H1 (cell line): ENCODE results near the gene MCF2L. TPM values are rescaled to one million over a fixed set of nuclear protein-coding genes. Genes with fewer than 3 reads are reported as not detected.

Experiments
- CTCF ChIA-PET: fragments of 300-600 bp; sonication (Branson Sonifier 250); formaldehyde crosslinking; loops from one replicate; lab custom pipeline; 2021; ENCODE audit not compliant: partially characterized antibody; lab: Charles Lee
- POLR2A ChIA-PET: fragments of 300-600 bp; sonication (Branson Sonifier 250); formaldehyde crosslinking; loops from one replicate; lab custom pipeline; 2021; ENCODE audit warnings: inconsistent platforms; ENCODE audit not compliant: partially characterized antibody; lab: Charles Lee
- DNase-seq, 2 experiments: peaks; one replicate each; pipeline versions ENCODE4 v3.0.0 to v3.0.0-alpha.2; 2010 to 2022; ENCODE audit warnings: low spot score in 2 of 2, low read depth in 1 of 2, mixed read lengths in 1 of 2
- FAIRE-seq: peaks from 2 replicates; lab custom pipeline; 2011; peaks lifted over from hg19 to GRCh38; lab: Jason Lieb, UNC
- H2AFZ ChIP-seq: 2 replicates; pipeline ENCODE4 v1.8.1; 2012; ENCODE audit warnings: low read length, inconsistent platforms
- H2AK5ac ChIP-seq: 2 replicates; pipeline ENCODE4 v1.6.1; 2013; ENCODE audit warnings: low read depth, low read length
- H2BK120ac ChIP-seq: replicated peaks from 2 replicates; pipeline ENCODE3; 2013; ENCODE audit warnings: low read depth, low read length, inconsistent platforms
- H2BK12ac ChIP-seq: 2 replicates; pipeline ENCODE4 v1.6.1; 2013; ENCODE audit warnings: low read depth, low read length
- H2BK15ac ChIP-seq: 2 replicates; pipeline ENCODE4 v1.6.1; 2013; ENCODE audit warnings: low read length
- H2BK20ac ChIP-seq: 2 replicates; pipeline ENCODE4 v1.6.1; 2013; ENCODE audit warnings: low read length
- H2BK5ac ChIP-seq: 2 replicates; pipeline ENCODE4 v1.6.1; 2013; ENCODE audit warnings: low read depth, low read length
- H3K14ac ChIP-seq: 2 replicates; pipeline ENCODE4 v1.6.1; 2013; ENCODE audit warnings: inconsistent platforms; ENCODE audit not compliant: insufficient read length
- H3K18ac ChIP-seq: 2 replicates; pipeline ENCODE4 v1.6.1; 2013; ENCODE audit warnings: low read length; ENCODE audit errors: extremely low read depth
- H3K23ac ChIP-seq: 2 replicates; pipeline ENCODE4 v1.6.1; 2013; ENCODE audit warnings: inconsistent platforms; ENCODE audit not compliant: insufficient read length
- H3K23me2 ChIP-seq: 2 replicates; pipeline ENCODE4 v1.6.1; 2013; ENCODE audit warnings: low read depth, low read length
- H3K27ac ChIP-seq: 2 replicates; pipeline ENCODE4 v1.6.1; 2011; ENCODE audit warnings: low read depth, low read length, inconsistent platforms
- H3K27me3 ChIP-seq, 4 experiments: replicated peaks in 1 of 4; 1 replicate in 1 of 4; 2 replicates in 3 of 4; pipeline versions ENCODE4 v1.6.1 to v1.8.1; 2011 to 2013; ENCODE audit warnings: low read length in 3 of 4, mild to moderate bottlenecking in 3 of 4, inconsistent platforms in 2 of 4, mixed read lengths in 2 of 4, moderate library complexity in 1 of 4; ENCODE audit not compliant: control insufficient read depth in 3 of 4, insufficient read depth in 3 of 4; ENCODE audit errors: extremely low read depth in 1 of 4
- H3K36me3 ChIP-seq, 4 experiments: 2 replicates each; pipeline versions ENCODE4 v1.6.1 to v1.8.1; 2011 to 2013; ENCODE audit warnings: mild to moderate bottlenecking in 4 of 4, low read length in 3 of 4, moderate library complexity in 2 of 4, control low read depth in 1 of 4, inconsistent platforms in 1 of 4; ENCODE audit not compliant: insufficient read depth in 4 of 4, control insufficient read depth in 2 of 4
- H3K4ac ChIP-seq: replicated peaks from 2 replicates; pipeline ENCODE3; 2013; ENCODE audit warnings: low read length, low read depth, mixed read lengths, inconsistent platforms; ENCODE audit not compliant: insufficient read length
- H3K4me1 ChIP-seq, 4 experiments: replicated peaks in 1 of 4; 1 replicate in 1 of 4; 2 replicates in 3 of 4; pipeline versions ENCODE4 v1.6.1 to v1.8.1; 2011 to 2013; ENCODE audit warnings: low read length in 3 of 4, inconsistent platforms in 2 of 4, mixed read lengths in 1 of 4; ENCODE audit not compliant: insufficient read depth in 4 of 4, control insufficient read depth in 3 of 4
- H3K4me2 ChIP-seq, 2 experiments: 2 replicates each; pipeline versions ENCODE4 v1.6.1 to v1.8.1; 2011 to 2013; ENCODE audit warnings: low read depth in 2 of 2, low read length in 2 of 2, control low read depth in 1 of 2, inconsistent platforms in 1 of 2, mild to moderate bottlenecking in 1 of 2; ENCODE audit not compliant: insufficient read depth in 1 of 2
- H3K4me3 ChIP-seq, 4 experiments: fragments of 200-600, 300-600 bp in 1 of 4; sonication (generic), shearing (Covaris generic), sonication (Bioruptor Twin) in 1 of 4; 2 replicates each; pipeline versions ENCODE4 v1.5.1 to v1.8.1; 2011 to 2016; ENCODE audit warnings: low read length in 4 of 4, low read depth in 3 of 4, control low read depth in 2 of 4, inconsistent platforms in 2 of 4, mild to moderate bottlenecking in 2 of 4, mixed read lengths in 1 of 4, moderate library complexity in 1 of 4; ENCODE audit not compliant: insufficient read depth in 2 of 4; ENCODE audit errors: extremely low read depth in 1 of 4
- H3K56ac ChIP-seq: replicated peaks from 2 replicates; pipeline ENCODE3; 2013; ENCODE audit warnings: low read depth, mild to moderate bottlenecking, mixed read lengths, low read length, inconsistent platforms; ENCODE audit not compliant: insufficient read length
- H3K79me1 ChIP-seq: 2 replicates; pipeline ENCODE4 v1.6.1; 2013; ENCODE audit warnings: low read depth, low read length, control low read depth
- H3K79me2 ChIP-seq, 2 experiments: 2 replicates each; pipeline versions ENCODE4 v1.6.1 to v1.8.1; 2012 to 2013; ENCODE audit warnings: low read length in 2 of 2, mild to moderate bottlenecking in 2 of 2, inconsistent platforms in 1 of 2; ENCODE audit not compliant: insufficient read depth in 2 of 2, control insufficient read depth in 1 of 2
- H3K9ac ChIP-seq, 4 experiments: replicated peaks in 1 of 4; 1 replicate in 1 of 4; 2 replicates in 3 of 4; pipeline versions ENCODE4 v1.6.1 to v1.8.1; 2011 to 2013; ENCODE audit warnings: low read depth in 3 of 4, low read length in 3 of 4, control low read depth in 2 of 4, mild to moderate bottlenecking in 2 of 4, moderate library complexity in 2 of 4, inconsistent platforms in 1 of 4; ENCODE audit errors: extremely low read depth in 1 of 4
- H3K9me3 ChIP-seq, 2 experiments: 2 replicates each; pipeline versions ENCODE4 v1.6.1 to v1.8.1; 2012 to 2013; ENCODE audit warnings: mild to moderate bottlenecking in 2 of 2, moderate library complexity in 2 of 2, control low read depth in 1 of 2, inconsistent platforms in 1 of 2, low read depth in 1 of 2, low read length in 1 of 2, mixed read lengths in 1 of 2; ENCODE audit not compliant: insufficient read depth in 2 of 2
- H4K20me1 ChIP-seq, 2 experiments: replicated peaks in 1 of 2; 2 replicates each; pipeline versions ENCODE3 to v1.8.1; 2011 to 2013; ENCODE audit warnings: inconsistent platforms in 2 of 2, low read length in 2 of 2, mild to moderate bottlenecking in 1 of 2; ENCODE audit not compliant: insufficient read depth in 2 of 2, control insufficient read depth in 1 of 2
- H4K5ac ChIP-seq: 2 replicates; pipeline ENCODE4 v1.6.1; 2013; ENCODE audit warnings: low read length, low read depth, mixed read lengths, inconsistent platforms; ENCODE audit not compliant: insufficient read length
- H4K8ac ChIP-seq: 2 replicates; pipeline ENCODE4 v1.8.0; 2013; ENCODE audit warnings: mild to moderate bottlenecking, moderate library complexity, low read length, inconsistent platforms; ENCODE audit not compliant: insufficient read depth; ENCODE audit errors: extremely low read depth
- H4K91ac ChIP-seq: replicated peaks from 2 replicates; pipeline ENCODE3; 2013; ENCODE audit warnings: low read length, mixed read lengths, inconsistent platforms; ENCODE audit not compliant: insufficient read length
- CBX8 ChIP-seq: fragments of 300-800, 300-1000 bp; sonication (generic); IDR thresholded peaks from 2 replicates; pipeline ENCODE4 v1.7.1; 2016; ENCODE audit warnings: low read depth, low read length, borderline replicate concordance
- CHD2 ChIP-seq: IDR thresholded peaks from 2 replicates; pipeline ENCODE4 v1.6.1; 2012; ENCODE audit warnings: low read length, improper control_type of control experiment
- CTBP2 ChIP-seq: IDR thresholded peaks from 2 replicates; pipeline ENCODE4 v1.7.0; 2011; ENCODE audit warnings: borderline replicate concordance, mild to moderate bottlenecking, moderate library complexity, mixed read lengths, low read length; ENCODE audit not compliant: insufficient read depth, insufficient read length
- GABPA ChIP-seq: IDR thresholded peaks from 2 replicates; pipeline ENCODE4 v1.6.1; 2011; ENCODE audit warnings: mild to moderate bottlenecking, low read length, moderate library complexity, borderline replicate concordance; ENCODE audit not compliant: insufficient read depth
- GTF2F1 ChIP-seq: IDR thresholded peaks from 2 replicates; pipeline ENCODE4 v1.6.1; 2012; ENCODE audit warnings: low read depth, low read length, improper control_type of control experiment, borderline replicate concordance
- JUN ChIP-seq: IDR thresholded peaks from 2 replicates; pipeline ENCODE4 v1.6.1; 2011; ENCODE audit warnings: low read depth, mild to moderate bottlenecking, improper control_type of control experiment, low read length
- KDM4A ChIP-seq: IDR thresholded peaks from one replicate; pipeline ENCODE4 v1.7.1; 2012; ENCODE audit warnings: low read depth, mild to moderate bottlenecking, moderate library complexity, low read length, inconsistent platforms; ENCODE audit not compliant: severe bottlenecking
- NANOG ChIP-seq: IDR thresholded peaks from 2 replicates; pipeline ENCODE4 v1.6.1; 2011; ENCODE audit warnings: low read length, low read depth, mild to moderate bottlenecking, inconsistent platforms; ENCODE audit not compliant: insufficient read depth, poor library complexity, severe bottlenecking
- NRF1 ChIP-seq: IDR thresholded peaks from 2 replicates; pipeline ENCODE4 v1.6.1; 2011; ENCODE audit warnings: mild to moderate bottlenecking, low read depth, low read length, improper control_type of control experiment
- RNF2 ChIP-seq: fragments of 200-900, 300-1000 bp; sonication (generic); IDR thresholded peaks from 2 replicates; pipeline ENCODE4 v1.7.1; 2016; ENCODE audit warnings: borderline replicate concordance, low read depth, mild to moderate bottlenecking, antibody characterized with exemption, low read length; ENCODE audit not compliant: poor library complexity, severe bottlenecking; ENCODE audit errors: missing control alignments
- SP1 ChIP-seq: IDR thresholded peaks from 2 replicates; pipeline ENCODE4 v1.6.1; 2011; ENCODE audit warnings: low read depth, low read length
- WGBS, 2 experiments: shearing (Covaris generic) in 1 of 2; methylation state at CpG; one replicate each; pipeline versions ENCODE4 v1.1.6 to v1.1.7; 2013 to 2015; ENCODE audit warnings: low lambda C conversion rate in 2 of 2, mixed read lengths in 2 of 2, inconsistent platforms in 1 of 2, low coverage in 1 of 2, missing lambda C conversion rate in 1 of 2; ENCODE audit not compliant: insufficient replicate concordance in 2 of 2, insufficient coverage in 1 of 2, insufficient read length in 1 of 2; ENCODE audit errors: extremely low coverage in 1 of 2, missing lambda C conversion rate in 1 of 2; 5-methylcytosine and 5-hydroxymethylcytosine counted together
- polyA plus RNA-seq, 7 experiments: library from polyadenylated mRNA; depleted of rRNA in 3 of 7; stranded (reverse) in 5 of 7; unstranded in 2 of 7; fragments of >200 nt in 5 of 7; fragments of 200-250 nt in 2 of 7; gene quantifications; 1 replicate in 5 of 7; 2 replicates in 1 of 7; 4 replicates in 1 of 7; pipeline versions ENCODE4 v1.2.1 to v1.2.3, GENCODE V29; 2011 to 2013; ENCODE audit warnings: missing spikeins in 2 of 7, mixed read lengths in 2 of 7
- total RNA-seq: library from RNA; stranded (reverse); fragmentation: NEBNext Ultra II Directional; extraction: Animal tissue kit (Norgen Biotek cat#: 25700); gene quantifications from 2 replicates; pipeline ENCODE4 v1.2.1, GENCODE V29; 2021
- TF ChIP-seq, protein P1 (sequence below): IDR thresholded peaks from 2 replicates; pipeline ENCODE4 v1.6.1; 2012; ENCODE audit warnings: low read length, inconsistent platforms

MCF2L gene
- total and polyA plus RNA-seq, 2 of the 8 experiments (the other 6 are each of a cell fraction or from before 2014, with no cell fraction given): 10.1 to 24.4 TPM

DNA sequence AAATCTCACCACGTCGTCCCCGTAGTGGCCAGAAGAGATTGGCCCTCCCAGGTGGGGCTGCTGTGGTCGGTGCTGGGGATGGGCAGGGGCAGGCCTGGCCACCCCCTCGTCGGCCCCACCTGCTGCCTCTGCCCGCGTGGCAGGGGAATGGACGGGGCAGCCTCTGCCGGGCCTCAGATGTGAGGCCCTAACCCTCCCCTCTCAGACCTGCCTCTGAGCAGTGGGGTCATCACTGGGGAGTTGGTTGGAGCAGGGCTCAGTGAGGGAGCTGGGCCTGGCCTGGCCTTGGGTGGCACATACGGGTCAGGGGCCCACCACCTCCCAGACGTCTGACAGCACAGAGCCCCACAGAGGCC, 41.5 kb downstream of the MCF2L start:
- Histone ChIP-seq H3K27me3 (no peaks in the 10 kb centered on the region), H4K91ac (peak overlapping the region; percentile 65), H2BK5ac (no peak overlapping the region), H4K8ac (peak overlapping the region; percentile 22; the same call in 1 of the 2 replicates), H3K4ac (no peak overlapping the region), H3K9ac (no peak overlapping the region), H3K18ac (no peak overlapping the region), H2AFZ (no peak overlapping the region), H3K79me1 (peaks cover 4% of the 10 kb centered on the region), H2BK12ac (no peak overlapping the region), H3K23ac (no peak overlapping the region), H3K36me3 (no peaks in the 10 kb centered on the region), H2BK15ac (no peak overlapping the region), H3K4me2 (no peak overlapping the region), H3K79me2 (no peaks in the 10 kb centered on the region), H3K23me2 (no peaks in the 10 kb centered on the region), H3K4me1 (no peaks in the 10 kb centered on the region; a peak in 2 of 7 replicates), H4K5ac (no peak overlapping the region), H3K14ac (no peak overlapping the region), H2BK120ac (no peak overlapping the region), H3K27ac (no peak overlapping the region), H3K9me3 (no peaks in the 10 kb centered on the region), H2BK20ac (no peak overlapping the region), H3K56ac (no peak overlapping the region), H4K20me1 (peaks cover 2% of the 10 kb centered on the region in 2 experiments), H3K4me3 (no peak overlapping the region), H2AK5ac (no peak overlapping the region)
- FAIRE-seq (no peak), DNase-seq (no peak)
- 85% methylated on average over 12 of the region's 12 CpGs; no CpG with 5 or more reads in 1 of the 2 experiments for WGBS, 2 experiments
- ChIA-PET CTCF (no interaction called here), POLR2A (interaction anchor here (0.7 kb wide), 1 partner anchor 33 kb away, joined by 3 read pairs; no protein-coding TSS in a partner anchor)
- TF ChIP-seq CTBP2 (no peak), KDM4A (no peak), NRF1 (no peak), SP1 (no peak), GTF2F1 (no peak), JUN (no peak), RNF2 (no peak), GABPA (no peak), CHD2 (no peak), NANOG (no peak), CBX8 (no peak)
- TF ChIP-seq, protein P1, sequence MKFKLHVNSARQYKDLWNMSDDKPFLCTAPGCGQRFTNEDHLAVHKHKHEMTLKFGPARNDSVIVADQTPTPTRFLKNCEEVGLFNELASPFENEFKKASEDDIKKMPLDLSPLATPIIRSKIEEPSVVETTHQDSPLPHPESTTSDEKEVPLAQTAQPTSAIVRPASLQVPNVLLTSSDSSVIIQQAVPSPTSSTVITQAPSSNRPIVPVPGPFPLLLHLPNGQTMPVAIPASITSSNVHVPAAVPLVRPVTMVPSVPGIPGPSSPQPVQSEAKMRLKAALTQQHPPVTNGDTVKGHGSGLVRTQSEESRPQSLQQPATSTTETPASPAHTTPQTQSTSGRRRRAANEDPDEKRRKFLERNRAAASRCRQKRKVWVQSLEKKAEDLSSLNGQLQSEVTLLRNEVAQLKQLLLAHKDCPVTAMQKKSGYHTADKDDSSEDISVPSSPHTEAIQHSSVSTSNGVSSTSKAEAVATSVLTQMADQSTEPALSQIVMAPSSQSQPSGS: no peak
